ENCODE measurements around the gene MAPK13.

MAPK13 gene

GRCh38 chr6:36170704-36171103 is 40.4 kb downstream of the MAPK13 start:
- Histone ChIP-seq H3K27ac (replicated peaks) (no peak overlapping the region), H3K27me3 (ENCODE audit: insufficient read depth, poor library complexity, severe bottlenecking) (no peaks in the 10 kb centered on the region), H3K4me3 (replicated peaks; ENCODE audit: insufficient read depth, low read length) (no peak overlapping the region)
- no peak for TF ChIP-seq SPI1 (IDR thresholded peaks at IDR 0.05; ENCODE audit: borderline replicate concordance, low read depth)
- TF ChIP-seq CTCF (IDR thresholded peaks at IDR 0.05; ENCODE audit: insufficient read depth, low read length) = no peak
- no peak for TF ChIP-seq POLR2AphosphoS5 (IDR thresholded peaks at IDR 0.05; ENCODE audit: low read depth)
- no peak for TF ChIP-seq GABPA (IDR thresholded peaks at IDR 0.05; ENCODE audit: low read depth)
- no peak for DNase-seq (ENCODE audit: low read depth in 1 of 2, low spot score in 1 of 2)

- H3K4me3 ChIP-seq (replicated peaks; ENCODE audit: insufficient read depth, low read length) = no peak overlapping the region
- no peaks in the 10 kb centered on the region for H3K27me3 ChIP-seq (ENCODE audit: insufficient read depth, poor library complexity, severe bottlenecking)
- DNase-seq (ENCODE audit: low read depth in 1 of 2, low spot score in 1 of 2) = no peak
- no peak overlapping the region for H3K27ac ChIP-seq (replicated peaks)
- TF ChIP-seq POLR2AphosphoS5 (IDR thresholded peaks at IDR 0.05; ENCODE audit: low read depth) = no peak
- no peak for TF ChIP-seq CTCF (IDR thresholded peaks at IDR 0.05; ENCODE audit: insufficient read depth, low read length)
- no peak for TF ChIP-seq GABPA (IDR thresholded peaks at IDR 0.05; ENCODE audit: low read depth)
- no peak for TF ChIP-seq REST (IDR thresholded peaks at IDR 0.05; ENCODE audit: insufficient replicate concordance, low read depth)
- TF ChIP-seq SPI1 (IDR thresholded peaks at IDR 0.05; ENCODE audit: borderline replicate concordance, low read depth) = no peak
Observed at GRCh38 chr6:36171573-36171972, 41.3 kb downstream of the MAPK13 start.

- Histone ChIP-seq H3K27me3 (ENCODE audit: insufficient read depth, poor library complexity, severe bottlenecking) (no peaks in the 10 kb centered on the region), H3K27ac (replicated peaks) (no peak overlapping the region), H3K4me3 (replicated peaks; ENCODE audit: insufficient read depth, low read length) (no peak overlapping the region)
- TF ChIP-seq GABPA (IDR thresholded peaks at IDR 0.05; ENCODE audit: low read depth) (no peak), SPI1 (IDR thresholded peaks at IDR 0.05; ENCODE audit: borderline replicate concordance, low read depth) (no peak), REST (IDR thresholded peaks at IDR 0.05; ENCODE audit: insufficient replicate concordance, low read depth) (no peak), POLR2AphosphoS5 (IDR thresholded peaks at IDR 0.05; ENCODE audit: low read depth) (no peak), CTCF (IDR thresholded peaks at IDR 0.05; ENCODE audit: insufficient read depth, low read length) (no peak)
- no peak for DNase-seq (ENCODE audit: low read depth in 1 of 2, low spot score in 1 of 2)
Observed at GRCh38 chr6:36177166-36177565, 46.9 kb downstream of the MAPK13 start.

- H3K27me3 ChIP-seq (ENCODE audit: insufficient read depth, poor library complexity, severe bottlenecking) = no peaks in the 10 kb centered on the region
- H3K27ac ChIP-seq (replicated peaks) = no peak overlapping the region
- no peak for DNase-seq (ENCODE audit: low read depth in 1 of 2, low spot score in 1 of 2)
- TF ChIP-seq POLR2AphosphoS5 (IDR thresholded peaks at IDR 0.05; ENCODE audit: low read depth) (no peak), CTCF (IDR thresholded peaks at IDR 0.05; ENCODE audit: insufficient read depth, low read length) (no peak), GABPA (IDR thresholded peaks at IDR 0.05; ENCODE audit: low read depth) (no peak)
- no peak overlapping the region for H3K4me3 ChIP-seq (replicated peaks; ENCODE audit: insufficient read depth, low read length)
Observed at GRCh38 chr6:36178544-36178943, 48.2 kb downstream of the MAPK13 start.

Data from HL-60 (cell line).